ENCODE measurements around the gene TRPM3. TPM values are rescaled to one million over a fixed set of nuclear protein-coding genes. Genes with fewer than 3 reads are reported as not detected.

Gene TRPM3
- total and polyA plus RNA-seq, 2 of the 8 experiments (the other 6 are each of a cell fraction or from before 2014, with no cell fraction given): 2.4 to 10.9 TPM

- no peak for FAIRE-seq
- no peak overlapping the region for H2BK5ac ChIP-seq (ENCODE audit: low read depth, low read length)
These were observed 286.1 kb downstream of the TRPM3 start for GRCh38 chr9:70835323-70835722.

More at GRCh38 chr9:70835323-70835722, 286.1 kb downstream of the TRPM3 start:
- no peak overlapping the region for H3K56ac ChIP-seq (replicated peaks; ENCODE audit: insufficient read length, low read depth, low read length)
- H3K4me2 ChIP-seq (ENCODE audit: insufficient read depth in 1 of 2, low read depth in 2 of 2, low read length in 2 of 2): no peak overlapping the region
- no peak overlapping the region for H2BK15ac ChIP-seq (ENCODE audit: low read length)
- no peak overlapping the region for H2BK20ac ChIP-seq (ENCODE audit: low read length)
- no peak overlapping the region for H2BK120ac ChIP-seq (replicated peaks; ENCODE audit: low read depth, low read length)
- ChIA-PET POLR2A (ENCODE audit: partially characterized antibody) (no interaction called here), CTCF (ENCODE audit: partially characterized antibody) (interaction anchor here (0.6 to 1.8 kb wide), 3 partner anchors 8 to 47 kb away, joined by 3 to 4 read pairs (median 3); no protein-coding TSS in a partner anchor)
- no peak overlapping the region for H4K91ac ChIP-seq (replicated peaks; ENCODE audit: insufficient read length, low read length)
- no peak overlapping the region for H3K4ac ChIP-seq (replicated peaks; ENCODE audit: insufficient read length, low read depth, low read length)
- H4K8ac ChIP-seq (ENCODE audit: extremely low read depth, insufficient read depth, low read length): no peak overlapping the region
- no peaks in the 10 kb centered on the region for H3K27me3 ChIP-seq (replicated peaks in 1 of 4; ENCODE audit: control insufficient read depth in 3 of 4, extremely low read depth in 1 of 4, insufficient read depth in 3 of 4, low read length in 3 of 4)
- H3K4me1 ChIP-seq (replicated peaks in 1 of 4; ENCODE audit: control insufficient read depth in 3 of 4, insufficient read depth in 4 of 4, low read length in 3 of 4): no peaks in the 10 kb centered on the region
- no peak overlapping the region for H3K23ac ChIP-seq (ENCODE audit: insufficient read length)
- no peaks in the 10 kb centered on the region for H3K23me2 ChIP-seq (ENCODE audit: low read depth, low read length)
- DNase-seq (ENCODE audit: low read depth in 1 of 2, low spot score in 2 of 2): no peak
- H3K79me2 ChIP-seq (ENCODE audit: control insufficient read depth in 1 of 2, insufficient read depth in 2 of 2, low read length in 2 of 2): no peaks in the 10 kb centered on the region
- 89% methylated on average over 4 of the region's 4 CpGs; no CpG with 5 or more reads in 1 of the 2 experiments for WGBS, 2 experiments (ENCODE audit: extremely low coverage in 1 of 2, insufficient coverage in 1 of 2, insufficient read length in 1 of 2, insufficient replicate concordance in 2 of 2, low coverage in 1 of 2, low lambda C conversion rate in 2 of 2, missing lambda C conversion rate in 1 of 2)
- H2BK12ac ChIP-seq (ENCODE audit: low read depth, low read length): no peak overlapping the region
- H3K4me3 ChIP-seq (ENCODE audit: extremely low read depth in 1 of 4, insufficient read depth in 2 of 4, low read depth in 3 of 4, low read length in 4 of 4): no peak overlapping the region
- H4K5ac ChIP-seq (ENCODE audit: insufficient read length, low read depth, low read length): no peak overlapping the region
- no peak overlapping the region for H3K18ac ChIP-seq (ENCODE audit: extremely low read depth, low read length)
- no peak overlapping the region for H3K27ac ChIP-seq (ENCODE audit: low read depth, low read length)
- H3K9ac ChIP-seq (replicated peaks in 1 of 4; ENCODE audit: extremely low read depth in 1 of 4, low read depth in 3 of 4, low read length in 3 of 4): no peak overlapping the region
- no peak overlapping the region for H3K14ac ChIP-seq (ENCODE audit: insufficient read length)
- no peaks in the 10 kb centered on the region for H3K36me3 ChIP-seq (ENCODE audit: control insufficient read depth in 2 of 4, insufficient read depth in 4 of 4, low read length in 3 of 4)
- TF ChIP-seq BACH1 (IDR thresholded peaks at IDR 0.05; ENCODE audit: low read length) (no peak), POU5F1 (IDR thresholded peaks at IDR 0.05; ENCODE audit: low read depth, low read length) (no peak), SP2 (IDR thresholded peaks at IDR 0.05; ENCODE audit: low read length) (no peak), KDM4A (IDR thresholded peaks at IDR 0.05; ENCODE audit: low read depth, low read length, severe bottlenecking) (no peak), SUZ12 (IDR thresholded peaks at IDR 0.05; ENCODE audit: low read length) (no peak), RFX5 (IDR thresholded peaks at IDR 0.05; ENCODE audit: borderline replicate concordance, low read depth, low read length) (no peak), PHF8 (conservative IDR thresholded peaks at IDR 0.05; ENCODE audit: low read depth, low read length) (no peak), TAF7 (optimal IDR thresholded peaks at IDR 0.05; ENCODE audit: borderline replicate concordance, low read depth, low read length) (no peak), ATF2 (IDR thresholded peaks at IDR 0.05; ENCODE audit: low read length) (no peak), JUN (IDR thresholded peaks at IDR 0.05; ENCODE audit: low read depth, low read length) (no peak)
- H2AFZ ChIP-seq (ENCODE audit: low read length): no peak overlapping the region
- no peak overlapping the region for H2AK5ac ChIP-seq (ENCODE audit: low read depth, low read length)
- no peaks in the 10 kb centered on the region for H3K9me3 ChIP-seq (ENCODE audit: insufficient read depth in 2 of 2, low read depth in 1 of 2, low read length in 1 of 2)
- no peaks in the 10 kb centered on the region for H4K20me1 ChIP-seq (replicated peaks in 1 of 2; ENCODE audit: control insufficient read depth in 1 of 2, insufficient read depth in 2 of 2, low read length in 2 of 2)
- no peaks in the 10 kb centered on the region for H3K79me1 ChIP-seq (ENCODE audit: low read depth, low read length)

Data from H1 (cell line).